Measurements from ENCODE around the gene VWA2. TPM values are rescaled to one million over a fixed set of nuclear protein-coding genes. Genes with fewer than 3 reads are reported as not detected.

VWA2 gene
- total and polyA plus RNA-seq, 4 donors, result 1.6 to 18.3 (median 8.4) TPM

DNA sequence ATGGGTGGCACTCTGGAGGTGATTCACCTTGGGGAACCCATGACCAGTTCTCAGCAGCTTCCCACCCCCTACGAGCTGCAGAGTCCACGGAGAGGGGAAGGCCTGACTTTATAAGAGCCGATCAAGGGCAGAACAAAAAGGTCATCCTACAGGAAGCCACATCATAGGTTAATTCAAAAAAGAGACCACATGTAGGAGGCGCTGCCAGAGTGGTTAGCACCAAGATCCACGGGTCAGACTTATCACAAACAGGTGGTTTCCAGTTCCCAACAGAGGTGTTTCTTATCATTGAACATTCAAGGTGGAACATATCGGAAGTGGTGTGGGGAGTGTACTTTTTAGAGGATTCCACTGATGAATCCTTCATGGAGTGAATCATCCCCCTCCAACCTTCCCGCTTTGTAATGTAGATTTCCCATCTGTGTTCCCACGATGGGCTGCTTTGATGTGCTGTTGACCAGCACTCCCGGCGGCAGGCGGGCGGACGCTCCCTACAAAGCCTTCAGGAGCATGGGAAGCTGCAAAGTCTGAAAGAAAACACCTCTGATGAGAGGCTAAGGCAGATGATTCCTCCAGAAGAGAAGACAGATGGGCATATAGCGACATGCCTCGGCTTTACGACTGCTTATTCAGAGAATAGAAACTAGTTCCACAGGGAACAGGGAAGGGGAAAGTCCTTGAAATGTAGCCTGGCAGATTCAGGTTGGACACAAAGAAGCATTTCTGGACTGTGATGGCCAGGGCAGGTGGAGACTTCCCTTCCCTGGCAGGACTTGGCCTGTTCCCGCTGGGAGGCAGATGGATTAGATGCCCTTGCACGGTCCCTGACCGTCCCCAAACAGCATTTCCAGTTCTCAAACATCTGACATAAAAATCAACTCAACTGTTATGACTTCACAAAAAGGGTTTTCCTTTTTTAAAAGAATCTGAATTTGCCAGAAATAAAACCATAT is 98.7 kb downstream of the VWA2 start:
- no peak overlapping the region for H3K4me3 ChIP-seq
- no peaks in the 10 kb centered on the region for H3K27me3 ChIP-seq (ENCODE audit: control insufficient read depth in 3 of 3, insufficient read depth in 3 of 3, low read length in 2 of 3)
- H3K9me3 ChIP-seq (ENCODE audit: control insufficient read depth in 4 of 4, insufficient read depth in 3 of 4, low read length in 3 of 4), result no peaks in the 10 kb centered on the region
- H3K27ac ChIP-seq (ENCODE audit: low read depth in 1 of 2, low read length in 1 of 2), result no peak overlapping the region
- WGBS, 2 donors, result 86 to 90% methylated on average over 19 of the region's 19 CpGs
- no peak overlapping the region for H3K9ac ChIP-seq (ENCODE audit: insufficient read depth in 1 of 2, low read length in 2 of 2)
- peaks cover 0 to 10% (median 0%) of the 10 kb centered on the region in 4 donors for H3K36me3 ChIP-seq (ENCODE audit: control insufficient read depth in 4 of 4, insufficient read depth in 4 of 4, low read length in 4 of 4)
- peaks cover 0 to 18% (median 2%) of the 10 kb centered on the region in 5 donors for H3K4me1 ChIP-seq (ENCODE audit: control insufficient read depth in 5 of 5, insufficient read depth in 5 of 5, low read length in 5 of 5)
- TF ChIP-seq, protein P1, sequence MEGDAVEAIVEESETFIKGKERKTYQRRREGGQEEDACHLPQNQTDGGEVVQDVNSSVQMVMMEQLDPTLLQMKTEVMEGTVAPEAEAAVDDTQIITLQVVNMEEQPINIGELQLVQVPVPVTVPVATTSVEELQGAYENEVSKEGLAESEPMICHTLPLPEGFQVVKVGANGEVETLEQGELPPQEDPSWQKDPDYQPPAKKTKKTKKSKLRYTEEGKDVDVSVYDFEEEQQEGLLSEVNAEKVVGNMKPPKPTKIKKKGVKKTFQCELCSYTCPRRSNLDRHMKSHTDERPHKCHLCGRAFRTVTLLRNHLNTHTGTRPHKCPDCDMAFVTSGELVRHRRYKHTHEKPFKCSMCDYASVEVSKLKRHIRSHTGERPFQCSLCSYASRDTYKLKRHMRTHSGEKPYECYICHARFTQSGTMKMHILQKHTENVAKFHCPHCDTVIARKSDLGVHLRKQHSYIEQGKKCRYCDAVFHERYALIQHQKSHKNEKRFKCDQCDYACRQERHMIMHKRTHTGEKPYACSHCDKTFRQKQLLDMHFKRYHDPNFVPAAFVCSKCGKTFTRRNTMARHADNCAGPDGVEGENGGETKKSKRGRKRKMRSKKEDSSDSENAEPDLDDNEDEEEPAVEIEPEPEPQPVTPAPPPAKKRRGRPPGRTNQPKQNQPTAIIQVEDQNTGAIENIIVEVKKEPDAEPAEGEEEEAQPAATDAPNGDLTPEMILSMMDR (IDR thresholded peaks at IDR 0.05; ENCODE audit: control extremely low read depth, extremely low read depth), result no peak
- no peak for ATAC-seq (ENCODE audit: insufficient read depth, low FRiP score)
- DNase-seq, result no peak

DNA sequence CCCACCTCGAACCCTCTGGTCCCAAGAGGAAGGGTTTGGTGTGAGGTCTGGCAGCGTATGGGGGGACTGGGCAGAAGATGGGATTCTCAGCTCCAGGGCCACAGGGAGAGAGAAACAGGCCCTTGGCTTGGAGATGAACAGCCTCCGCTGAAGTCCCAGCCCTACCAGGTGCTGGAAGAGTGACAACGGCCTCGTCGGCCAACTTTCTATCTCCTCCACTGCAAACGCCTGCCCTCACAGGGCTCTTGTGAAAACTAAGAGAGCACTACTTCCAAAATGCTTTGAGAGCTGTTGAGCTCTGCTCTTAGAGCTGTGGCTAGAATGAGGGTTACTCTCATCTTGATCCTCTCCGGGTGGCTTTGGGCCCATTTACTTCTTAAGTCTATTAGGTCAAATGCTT is 101.8 kb downstream of the VWA2 start:
- Histone ChIP-seq H3K27ac (ENCODE audit: low read depth in 1 of 2, low read length in 1 of 2) (no peak overlapping the region), H3K36me3 (ENCODE audit: control insufficient read depth in 4 of 4, insufficient read depth in 4 of 4, low read length in 4 of 4) (peaks cover 0 to 10% (median 0%) of the 10 kb centered on the region in 4 donors), H3K4me1 (ENCODE audit: control insufficient read depth in 5 of 5, insufficient read depth in 5 of 5, low read length in 5 of 5) (peaks cover 0 to 14% (median 6%) of the 10 kb centered on the region in 5 donors), H3K9ac (ENCODE audit: insufficient read depth in 1 of 2, low read length in 2 of 2) (no peak overlapping the region), H3K4me3 (no peak overlapping the region), H3K27me3 (ENCODE audit: control insufficient read depth in 3 of 3, insufficient read depth in 3 of 3, low read length in 2 of 3) (no peaks in the 10 kb centered on the region), H3K9me3 (ENCODE audit: control insufficient read depth in 4 of 4, insufficient read depth in 3 of 4, low read length in 3 of 4) (no peaks in the 10 kb centered on the region)
- TF ChIP-seq, protein P1 (IDR thresholded peaks at IDR 0.05; ENCODE audit: control extremely low read depth, extremely low read depth), result no peak
- DNase-seq, result no peak
- ATAC-seq (ENCODE audit: insufficient read depth, low FRiP score), result no peak
- WGBS, 2 donors, result 78 to 89% methylated on average over 8 of the region's 8 CpGs

Other genes starting within 250 kb of the VWA2 start
- gene ADRB1, start 195.4 kb upstream of the VWA2 start, total RNA-seq, result 10 to 100 TPM in 1 of 2 donors, 1 to 10 TPM in 1; 8.8 to 21.4 TPM
- 1 to 10 TPM; 6.6 to 7.0 TPM for gene ADRB1, start 195.4 kb upstream of the VWA2 start, polyA plus RNA-seq
- 10 to 100 TPM; 22.0 to 96.7 TPM for gene CCDC186, start 65.1 kb upstream of the VWA2 start, total RNA-seq
- gene CCDC186, start 65.1 kb upstream of the VWA2 start, polyA plus RNA-seq, result 1 to 10 TPM; 5.3 to 8.2 TPM
- gene TDRD1, start 59.9 kb upstream of the VWA2 start, total RNA-seq, result under 1 TPM; 0.25 to 0.37 TPM
- under 1 TPM in 1 of 2 donors, not detected in 1; 0.05 TPM for gene TDRD1, start 59.9 kb upstream of the VWA2 start, polyA plus RNA-seq
- 10 to 100 TPM in 1 of 2 donors, 1 to 10 TPM in 1; 6.1 to 21.0 TPM for gene AFAP1L2, start 165.2 kb downstream of the VWA2 start, total RNA-seq
- gene AFAP1L2, start 165.2 kb downstream of the VWA2 start, polyA plus RNA-seq, result 1 to 10 TPM; 2.0 to 5.6 TPM